Smooth muscle cell (in vitro differentiated cells): Measurements from ENCODE around the gene SFR1. TPM values are rescaled to one million over a fixed set of nuclear protein-coding genes. Genes with fewer than 3 reads are reported as not detected.

Experiments
- DNase-seq: peaks from one replicate; lab custom pipeline; 2025; ENCODE audit not compliant: unreplicated experiment; lab: John Stamatoyannopoulos, UW
- H2AFZ ChIP-seq: fragments of 200-600 bp; sonication (generic); 2 replicates; pipeline ENCODE4 v1.6.0; 2016; ENCODE audit warnings: antibody characterized with exemption, low read depth, mild to moderate bottlenecking
- H3F3A ChIP-seq: fragments of 200-600 bp; sonication (generic); 2 replicates; pipeline ENCODE4 v1.6.0; 2017; ENCODE audit warnings: antibody characterized with exemption, low read depth
- H3K27ac ChIP-seq: fragments of 200-600 bp; sonication (generic); 2 replicates; pipeline ENCODE4 v1.5.1; 2016; ENCODE audit warnings: low read depth, mild to moderate bottlenecking
- H3K27me3 ChIP-seq: fragments of 200-600 bp; sonication (generic); 2 replicates; pipeline ENCODE4 v1.6.1; 2016; ENCODE audit warnings: low read depth, mild to moderate bottlenecking
- H3K36me3 ChIP-seq: fragments of 200-600 bp; sonication (generic); 2 replicates; pipeline ENCODE4 v1.5.1; 2016; ENCODE audit warnings: low read depth
- H3K4me1 ChIP-seq: fragments of 200-600 bp; sonication (generic); 2 replicates; pipeline ENCODE4 v1.5.1; 2016; ENCODE audit warnings: low read depth
- H3K4me2 ChIP-seq: fragments of 200-600 bp; sonication (generic); 2 replicates; pipeline ENCODE4 v1.6.0; 2016; ENCODE audit warnings: mild to moderate bottlenecking
- H3K4me3 ChIP-seq: fragments of 200-600 bp; sonication (generic); 2 replicates; pipeline ENCODE4 v1.5.1; 2016; ENCODE audit warnings: mild to moderate bottlenecking
- H3K79me2 ChIP-seq: fragments of 200-600 bp; sonication (generic); 2 replicates; pipeline ENCODE4 v1.6.0; 2016; ENCODE audit warnings: low read depth, mild to moderate bottlenecking
- H3K9ac ChIP-seq: fragments of 200-600 bp; sonication (generic); 2 replicates; pipeline ENCODE4 v1.6.0; 2016; ENCODE audit warnings: low read depth
- H3K9me3 ChIP-seq: fragments of 200-600 bp; sonication (generic); replicated peaks from 2 replicates; pipeline ENCODE4 v1.5.1; 2016; ENCODE audit warnings: low read depth
- H4K20me1 ChIP-seq: fragments of 200-600 bp; sonication (generic); 2 replicates; pipeline ENCODE4 v1.6.0; 2016; ENCODE audit warnings: low read depth
- WGBS: methylation state at CpG from one replicate; pipeline ENCODE4 v1.1.7; 2016; ENCODE audit warnings: low lambda C conversion rate; 5-methylcytosine and 5-hydroxymethylcytosine counted together
- polyA plus RNA-seq: library from polyadenylated mRNA; unstranded; fragments of >200 nt; fragmentation: Nextera tagmentation; extraction: Ambion mirVana; gene quantifications from 2 replicates; pipeline ENCODE4 v1.2.1, GENCODE V29; 2016
- total RNA-seq: library from RNA; depleted of rRNA; stranded (reverse); fragments of >200 nt; gene quantifications from 2 replicates; pipeline ENCODE4 v1.2.3, GENCODE V29; 2014
- TF ChIP-seq, protein P1 (sequence below): fragments of 200-600 bp; sonication (generic); IDR thresholded peaks from 2 replicates; pipeline ENCODE4 v1.5.1; 2017; ENCODE audit warnings: borderline replicate concordance, mild to moderate bottlenecking, antibody characterized with exemption; ENCODE audit not compliant: insufficient read depth, poor library complexity, severe bottlenecking

Gene SFR1
- total and polyA plus RNA-seq, 2 experiments from 2014 or later, result 5.3 TPM

DNA sequence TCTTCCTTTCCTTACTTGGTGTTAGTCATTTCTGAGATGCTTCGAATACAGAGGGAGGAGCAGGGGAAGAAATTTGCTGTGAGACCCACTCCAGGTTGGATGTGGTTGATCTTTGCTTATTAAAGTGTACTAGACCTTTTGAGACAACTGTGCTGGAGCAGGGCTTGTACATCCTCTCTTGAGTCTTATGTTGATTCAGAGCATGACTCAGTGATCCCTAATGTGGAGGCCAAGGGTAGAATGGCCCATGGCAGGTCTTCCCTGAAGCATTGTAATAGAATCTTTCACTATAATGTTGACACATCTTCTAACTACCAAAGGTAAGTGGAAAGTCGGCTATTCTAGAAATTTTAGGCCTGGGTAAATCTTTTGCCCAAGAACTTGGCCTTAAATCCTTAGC lies 17.0 kb upstream of the SFR1 start:
- DNase-seq, result no peak
- TF ChIP-seq, protein P1, sequence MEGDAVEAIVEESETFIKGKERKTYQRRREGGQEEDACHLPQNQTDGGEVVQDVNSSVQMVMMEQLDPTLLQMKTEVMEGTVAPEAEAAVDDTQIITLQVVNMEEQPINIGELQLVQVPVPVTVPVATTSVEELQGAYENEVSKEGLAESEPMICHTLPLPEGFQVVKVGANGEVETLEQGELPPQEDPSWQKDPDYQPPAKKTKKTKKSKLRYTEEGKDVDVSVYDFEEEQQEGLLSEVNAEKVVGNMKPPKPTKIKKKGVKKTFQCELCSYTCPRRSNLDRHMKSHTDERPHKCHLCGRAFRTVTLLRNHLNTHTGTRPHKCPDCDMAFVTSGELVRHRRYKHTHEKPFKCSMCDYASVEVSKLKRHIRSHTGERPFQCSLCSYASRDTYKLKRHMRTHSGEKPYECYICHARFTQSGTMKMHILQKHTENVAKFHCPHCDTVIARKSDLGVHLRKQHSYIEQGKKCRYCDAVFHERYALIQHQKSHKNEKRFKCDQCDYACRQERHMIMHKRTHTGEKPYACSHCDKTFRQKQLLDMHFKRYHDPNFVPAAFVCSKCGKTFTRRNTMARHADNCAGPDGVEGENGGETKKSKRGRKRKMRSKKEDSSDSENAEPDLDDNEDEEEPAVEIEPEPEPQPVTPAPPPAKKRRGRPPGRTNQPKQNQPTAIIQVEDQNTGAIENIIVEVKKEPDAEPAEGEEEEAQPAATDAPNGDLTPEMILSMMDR, result no peak
- no peak overlapping the region for H3K4me2 ChIP-seq
- H3K36me3 ChIP-seq, result peaks cover 6% of the 10 kb centered on the region
- H3K4me1 ChIP-seq, result no peaks in the 10 kb centered on the region
- H3K79me2 ChIP-seq, result no peaks in the 10 kb centered on the region
- H3K9ac ChIP-seq, result no peak overlapping the region
- no peaks in the 10 kb centered on the region for H3K9me3 ChIP-seq
- no peak overlapping the region for H2AFZ ChIP-seq
- H3F3A ChIP-seq, result peaks cover 11% of the 10 kb centered on the region
- peaks cover 4% of the 10 kb centered on the region for H3K27me3 ChIP-seq
- H3K27ac ChIP-seq, result no peak overlapping the region
- WGBS, result 64% methylated on average over 2 of the region's 2 CpGs
- H3K4me3 ChIP-seq, result no peak overlapping the region
- no peaks in the 10 kb centered on the region for H4K20me1 ChIP-seq

DNA sequence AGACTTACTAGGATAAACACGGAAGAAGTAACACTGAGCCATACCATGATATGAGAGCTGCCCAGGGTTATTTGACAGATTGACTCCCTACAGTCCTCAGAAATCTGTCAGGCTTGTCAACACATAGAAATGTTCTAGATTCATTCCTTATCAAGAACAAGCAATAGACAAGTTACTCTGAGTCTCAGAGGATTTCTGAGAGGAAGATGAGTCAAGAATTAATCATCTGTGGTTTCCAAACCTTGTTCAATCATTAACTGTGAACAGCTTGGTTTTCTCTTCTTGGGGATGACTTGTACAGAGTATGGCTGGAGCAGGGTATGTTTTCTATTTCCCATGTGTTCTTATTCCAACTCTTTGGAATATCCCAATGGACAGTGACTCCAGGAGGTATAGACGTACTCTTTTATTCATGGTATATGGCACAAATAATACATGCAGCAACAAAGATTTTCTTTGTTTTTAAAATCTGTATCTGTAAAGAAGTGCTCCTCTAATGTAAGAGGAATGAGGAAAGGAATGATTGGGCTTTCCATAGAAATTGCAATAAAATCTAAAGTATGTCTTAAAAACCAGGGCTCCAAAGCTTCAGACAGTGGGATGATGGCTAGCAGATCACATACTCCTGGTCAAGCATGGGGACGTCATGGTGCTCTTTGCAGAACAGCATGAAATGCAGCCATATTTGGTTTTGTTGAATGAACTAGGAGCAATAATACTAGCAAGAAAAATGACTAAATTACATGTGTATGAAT lies 11.9 kb upstream of the SFR1 start:
- peaks cover 11% of the 10 kb centered on the region for H3F3A ChIP-seq
- no peak overlapping the region for H2AFZ ChIP-seq
- peaks cover 6% of the 10 kb centered on the region for H3K36me3 ChIP-seq
- TF ChIP-seq, protein P1, result no peak
- no peaks in the 10 kb centered on the region for H3K9me3 ChIP-seq
- no peak for DNase-seq
- no peaks in the 10 kb centered on the region for H3K27me3 ChIP-seq
- H3K9ac ChIP-seq, result no peak overlapping the region
- peak overlapping the region; percentile 72 for H3K27ac ChIP-seq
- 8% methylated on average over 3 of the region's 3 CpGs for WGBS
- no peaks in the 10 kb centered on the region for H4K20me1 ChIP-seq
- peak overlapping the region; percentile 19 for H3K4me2 ChIP-seq
- no peak overlapping the region for H3K4me3 ChIP-seq
- H3K79me2 ChIP-seq, result no peaks in the 10 kb centered on the region
- H3K4me1 ChIP-seq, result no peaks in the 10 kb centered on the region

DNA sequence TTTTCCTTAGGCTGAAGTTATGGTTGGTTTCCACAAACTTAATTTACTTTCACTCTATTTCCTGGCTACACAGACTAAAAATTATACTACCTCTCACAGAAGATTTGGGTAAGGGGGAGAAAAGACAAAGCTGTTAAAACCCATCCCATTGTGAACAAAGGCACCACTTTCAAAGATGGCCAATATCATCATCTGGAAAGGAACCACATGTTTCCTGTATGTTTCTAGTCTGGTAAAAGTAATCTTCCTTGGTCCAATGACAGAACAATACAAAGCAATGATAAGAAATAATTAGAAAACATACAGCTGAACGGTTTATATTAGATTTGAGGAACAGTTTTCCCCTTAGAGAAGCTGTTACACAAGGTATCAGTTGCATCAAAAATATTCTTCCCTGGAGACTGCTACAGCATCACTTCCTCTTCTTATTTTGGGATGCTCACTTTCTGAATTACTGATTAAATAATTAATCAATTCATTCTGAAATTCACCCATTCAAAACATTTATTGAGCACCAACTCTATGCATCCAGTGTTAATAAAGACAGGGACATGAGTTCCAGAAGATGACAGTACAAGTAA lies 8.5 kb upstream of the SFR1 start:
- H3K36me3 ChIP-seq, result peaks cover 6% of the 10 kb centered on the region
- H3K79me2 ChIP-seq, result no peaks in the 10 kb centered on the region
- H4K20me1 ChIP-seq, result no peaks in the 10 kb centered on the region
- no peak overlapping the region for H3K4me2 ChIP-seq
- no peak overlapping the region for H3K9ac ChIP-seq
- DNase-seq, result no peak
- TF ChIP-seq, protein P1, result no peak
- no peak overlapping the region for H2AFZ ChIP-seq
- H3K4me3 ChIP-seq, result no peak overlapping the region
- peaks cover 11% of the 10 kb centered on the region for H3F3A ChIP-seq
- no peaks in the 10 kb centered on the region for H3K9me3 ChIP-seq
- H3K4me1 ChIP-seq, result no peaks in the 10 kb centered on the region
- H3K27ac ChIP-seq, result no peak overlapping the region
- 72% methylated on average over 1 of the region's 1 CpG for WGBS
- no peaks in the 10 kb centered on the region for H3K27me3 ChIP-seq

DNA sequence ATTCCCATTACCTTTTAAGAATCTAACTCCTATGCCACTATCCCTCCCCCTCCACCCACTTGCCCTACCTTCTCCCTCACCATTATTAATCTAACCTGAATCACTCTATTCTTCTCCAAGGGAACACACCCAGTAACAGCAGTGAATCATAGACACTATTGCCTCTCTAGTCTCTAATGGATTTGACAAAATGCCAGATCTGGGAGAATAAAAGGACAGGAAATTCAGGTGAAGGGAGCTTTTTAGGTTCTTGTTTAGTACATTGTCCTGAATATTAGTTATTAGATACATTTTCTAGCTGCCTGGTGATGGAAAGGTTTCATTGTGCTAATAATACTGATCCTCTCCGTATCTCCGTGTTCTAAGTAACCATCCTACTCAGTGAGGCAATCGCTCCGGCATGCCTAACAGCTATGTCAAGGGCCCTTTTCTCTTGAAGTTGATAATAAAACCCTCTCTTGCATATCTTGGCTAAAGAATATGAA lies 4.1 kb upstream of the SFR1 start:
- Histone ChIP-seq H3K27me3 (no peaks in the 10 kb centered on the region), H3K79me2 (no peaks in the 10 kb centered on the region), H2AFZ (peak overlapping the region; percentile 28), H3K4me2 (peak overlapping the region; percentile 47), H4K20me1 (no peaks in the 10 kb centered on the region), H3K9ac (peak overlapping the region; percentile 61), H3K4me3 (no peak overlapping the region), H3K9me3 (no peaks in the 10 kb centered on the region), H3F3A (peaks cover 10% of the 10 kb centered on the region), H3K27ac (peak overlapping the region; percentile 100), H3K36me3 (no peaks in the 10 kb centered on the region), H3K4me1 (peaks cover 18% of the 10 kb centered on the region)
- no peak for DNase-seq
- TF ChIP-seq, protein P1, result no peak
- 45% methylated on average over 4 of the region's 4 CpGs for WGBS
